MM.1S (cell line): ENCODE results near the gene SLC25A11.

ENCODE experiments used
- DNase-seq: peaks from one replicate; pipeline ENCODE4 v3.0.0-alpha.2; 2015
- H2AFZ ChIP-seq: fragments of 300-600 bp; sonication (generic); 2 replicates; pipeline ENCODE4 v1.6.0; 2016; ENCODE audit warnings: antibody characterized with exemption, low read length
- H3F3A ChIP-seq: fragments of 300-600 bp; sonication (generic); 2 replicates; pipeline ENCODE4 v1.6.1; 2016; ENCODE audit warnings: mild to moderate bottlenecking, antibody characterized with exemption, low read length, moderate library complexity, mixed read lengths; ENCODE audit not compliant: insufficient read depth
- H3K27ac ChIP-seq: fragments of 300-600 bp; sonication (generic); 2 replicates; pipeline ENCODE4 v1.5.1; 2016; ENCODE audit warnings: mild to moderate bottlenecking, low read length
- H3K27me3 ChIP-seq: fragments of 300-600 bp; sonication (generic); replicated peaks from 2 replicates; pipeline ENCODE4 v1.6.0; 2016; ENCODE audit warnings: low read length; ENCODE audit not compliant: insufficient read depth
- H3K36me3 ChIP-seq: fragments of 300-600 bp; sonication (generic); replicated peaks from 2 replicates; pipeline ENCODE4 v1.6.1; 2016; ENCODE audit warnings: mild to moderate bottlenecking, low read length, mixed read lengths; ENCODE audit not compliant: insufficient read depth
- H3K4me1 ChIP-seq: fragments of 300-600 bp; sonication (generic); 2 replicates; pipeline ENCODE4 v1.6.1; 2016; ENCODE audit warnings: low read length, mixed read lengths
- H3K4me2 ChIP-seq: fragments of 300-600 bp; sonication (generic); 2 replicates; pipeline ENCODE4 v1.6.0; 2016; ENCODE audit warnings: low read depth, low read length
- H3K4me3 ChIP-seq: fragments of 300-600 bp; sonication (generic); 2 replicates; pipeline ENCODE4 v1.5.1; 2016; ENCODE audit warnings: low read length, mixed read lengths
- H3K79me2 ChIP-seq: fragments of 300-600 bp; sonication (generic); 2 replicates; pipeline ENCODE4 v1.6.1; 2016; ENCODE audit warnings: mixed run types, low read length, mixed read lengths
- H3K9ac ChIP-seq: fragments of 300-600 bp; sonication (generic); 2 replicates; pipeline ENCODE4 v1.6.1; 2016; ENCODE audit warnings: low read length, mixed read lengths
- H3K9me2 ChIP-seq: fragments of 300-600 bp; sonication (generic); replicated peaks from 2 replicates; pipeline ENCODE4 v1.6.1; 2016; ENCODE audit warnings: mild to moderate bottlenecking, low read length, mixed read lengths; ENCODE audit not compliant: insufficient read depth
- H3K9me3 ChIP-seq: fragments of 300-600 bp; sonication (generic); replicated peaks from 2 replicates; pipeline ENCODE4 v1.6.1; 2016; ENCODE audit warnings: mild to moderate bottlenecking, low read length, mixed read lengths; ENCODE audit not compliant: insufficient read depth
- H4K20me1 ChIP-seq: fragments of 300-600 bp; sonication (generic); 2 replicates; pipeline ENCODE4 v1.6.1; 2016; ENCODE audit warnings: mild to moderate bottlenecking, low read length, moderate library complexity, mixed read lengths; ENCODE audit not compliant: insufficient read depth
- CTCF ChIP-seq: fragments of 300-600 bp; sonication (generic); IDR thresholded peaks from 2 replicates; pipeline ENCODE4 v1.5.1; 2016; ENCODE audit warnings: antibody characterized with exemption, low read length, mixed read lengths
- EZH2 ChIP-seq: fragments of 300-600 bp; sonication (generic); optimal IDR thresholded peaks from 2 replicates; pipeline ENCODE3; 2017; ENCODE audit warnings: low read depth, mild to moderate bottlenecking, antibody characterized with exemption, low read length, mixed read lengths
- EZH2phosphoT487 ChIP-seq: fragments of 300-600 bp; sonication (generic); IDR thresholded peaks from 2 replicates; pipeline ENCODE4 v1.6.1; 2018; ENCODE audit warnings: antibody characterized with exemption, low read length

Gene SLC25A11

GRCh38 chr17:4897198-4897687 is 42.6 kb downstream of the SLC25A11 start:
- no peak overlapping the region for H3K9ac ChIP-seq
- no peak overlapping the region for H3K27ac ChIP-seq
- H3K4me3 ChIP-seq: no peak overlapping the region
- H3K79me2 ChIP-seq: no peaks in the 10 kb centered on the region
- no peaks in the 10 kb centered on the region for H3K4me1 ChIP-seq
- no peaks in the 10 kb centered on the region for H3K9me3 ChIP-seq
- H3K36me3 ChIP-seq: no peaks in the 10 kb centered on the region
- no peak for DNase-seq
- H3K4me2 ChIP-seq: no peak overlapping the region
- no peaks in the 10 kb centered on the region for H4K20me1 ChIP-seq
- H3F3A ChIP-seq: no peaks in the 10 kb centered on the region
- no peak overlapping the region for H2AFZ ChIP-seq
- no peaks in the 10 kb centered on the region for H3K9me2 ChIP-seq
- TF ChIP-seq CTCF: no peak
- no peak for TF ChIP-seq EZH2phosphoT487
- TF ChIP-seq EZH2: no peak
- H3K27me3 ChIP-seq: no peaks in the 10 kb centered on the region

GRCh38 chr17:4896332-4897197 is 43.3 kb downstream of the SLC25A11 start:
- Histone ChIP-seq H4K20me1 (no peaks in the 10 kb centered on the region), H3K9me3 (no peaks in the 10 kb centered on the region), H3K27me3 (no peaks in the 10 kb centered on the region), H3K79me2 (no peaks in the 10 kb centered on the region), H3K9ac (no peak overlapping the region), H3K4me2 (no peak overlapping the region), H3K9me2 (no peaks in the 10 kb centered on the region), H3K27ac (no peak overlapping the region), H2AFZ (no peak overlapping the region), H3K36me3 (no peaks in the 10 kb centered on the region), H3K4me1 (no peaks in the 10 kb centered on the region), H3K4me3 (no peak overlapping the region), H3F3A (no peaks in the 10 kb centered on the region)
- no peak for DNase-seq
- no peak for TF ChIP-seq EZH2phosphoT487
- no peak for TF ChIP-seq CTCF
- TF ChIP-seq EZH2: no peak

GRCh38 chr17:4895657-4896331 is 44.1 kb downstream of the SLC25A11 start:
- H3K4me2 ChIP-seq: no peak overlapping the region
- no peaks in the 10 kb centered on the region for H3K9me2 ChIP-seq
- no peaks in the 10 kb centered on the region for H3K4me1 ChIP-seq
- no peak for DNase-seq
- H3K79me2 ChIP-seq: no peaks in the 10 kb centered on the region
- H3K9ac ChIP-seq: no peak overlapping the region
- no peak overlapping the region for H2AFZ ChIP-seq
- TF ChIP-seq CTCF: no peak
- TF ChIP-seq EZH2phosphoT487: no peak
- TF ChIP-seq EZH2: no peak
- no peak overlapping the region for H3K4me3 ChIP-seq
- no peaks in the 10 kb centered on the region for H3F3A ChIP-seq
- no peaks in the 10 kb centered on the region for H3K27me3 ChIP-seq
- H4K20me1 ChIP-seq: no peaks in the 10 kb centered on the region
- no peaks in the 10 kb centered on the region for H3K36me3 ChIP-seq
- H3K27ac ChIP-seq: no peak overlapping the region
- no peaks in the 10 kb centered on the region for H3K9me3 ChIP-seq
